Midbrain (tissue), 1 donor: Measurements from ENCODE around the gene DRC3.
"Not testable (repeated sequence)": the region's sequence is repeated elsewhere in the genome, so short reads cannot be mapped to it uniquely, and the experiment has no call there.

Experiments
- DNase-seq: peaks from one replicate; lab custom pipeline; 2025; lab: John Stamatoyannopoulos, UW

Gene DRC3, protein sequence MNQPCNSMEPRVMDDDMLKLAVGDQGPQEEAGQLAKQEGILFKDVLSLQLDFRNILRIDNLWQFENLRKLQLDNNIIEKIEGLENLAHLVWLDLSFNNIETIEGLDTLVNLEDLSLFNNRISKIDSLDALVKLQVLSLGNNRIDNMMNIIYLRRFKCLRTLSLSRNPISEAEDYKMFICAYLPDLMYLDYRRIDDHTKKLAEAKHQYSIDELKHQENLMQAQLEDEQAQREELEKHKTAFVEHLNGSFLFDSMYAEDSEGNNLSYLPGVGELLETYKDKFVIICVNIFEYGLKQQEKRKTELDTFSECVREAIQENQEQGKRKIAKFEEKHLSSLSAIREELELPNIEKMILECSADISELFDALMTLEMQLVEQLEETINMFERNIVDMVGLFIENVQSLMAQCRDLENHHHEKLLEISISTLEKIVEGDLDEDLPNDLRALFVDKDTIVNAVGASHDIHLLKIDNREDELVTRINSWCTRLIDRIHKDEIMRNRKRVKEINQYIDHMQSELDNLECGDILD

DNA sequence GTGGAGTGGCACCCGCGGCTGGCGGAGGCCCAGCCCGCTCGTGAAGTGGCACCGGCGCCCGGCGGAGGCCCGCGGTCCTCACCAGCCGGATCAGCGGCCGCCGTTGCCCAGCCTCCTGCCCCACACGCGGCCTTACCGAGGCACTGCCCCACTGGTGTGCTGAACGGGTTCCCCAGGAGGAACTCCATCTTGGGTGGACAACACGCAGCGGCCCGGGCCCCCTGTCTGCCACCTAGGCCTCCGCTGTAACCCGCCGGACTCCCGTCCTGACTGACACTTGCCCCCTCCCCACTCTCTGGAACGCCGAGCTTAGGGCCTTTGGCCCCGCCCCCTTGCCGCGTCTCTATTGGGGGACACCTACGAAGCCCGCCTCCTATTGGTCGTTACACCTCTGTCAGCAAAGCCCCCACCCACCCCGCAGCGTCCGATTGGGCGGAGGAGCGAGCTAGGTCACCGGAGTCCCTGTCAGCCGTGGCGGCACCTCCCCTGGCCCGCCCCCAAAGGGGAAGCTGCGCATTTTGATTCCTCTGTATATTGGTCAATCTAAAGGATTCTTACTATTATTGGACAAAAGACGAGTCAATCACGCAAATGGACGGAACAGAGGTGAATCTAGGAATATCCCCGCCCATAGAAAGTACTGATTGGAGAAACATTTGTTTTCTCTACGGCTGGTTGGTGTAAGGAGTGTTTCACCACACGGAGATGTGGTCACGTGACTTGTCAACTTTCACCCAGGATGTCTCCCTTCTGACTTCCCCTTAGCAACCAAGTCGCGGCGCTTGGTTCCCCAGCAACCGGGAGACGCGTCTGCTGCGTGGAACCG is at the start of gene DRC3, which contains the start of gene TOM1L2:
TSS of gene DRC3 (plus strand) at position 737 of the 826 bp plus-strand sequence. CDS start 4,737 bp downstream, outside the sequence.
TSS of gene TOM1L2 (minus strand) at position 275 of the 826 bp plus-strand sequence. CDS start at position 188, 87 bp downstream.
- DNase-seq = peak; percentile 100

DNA sequence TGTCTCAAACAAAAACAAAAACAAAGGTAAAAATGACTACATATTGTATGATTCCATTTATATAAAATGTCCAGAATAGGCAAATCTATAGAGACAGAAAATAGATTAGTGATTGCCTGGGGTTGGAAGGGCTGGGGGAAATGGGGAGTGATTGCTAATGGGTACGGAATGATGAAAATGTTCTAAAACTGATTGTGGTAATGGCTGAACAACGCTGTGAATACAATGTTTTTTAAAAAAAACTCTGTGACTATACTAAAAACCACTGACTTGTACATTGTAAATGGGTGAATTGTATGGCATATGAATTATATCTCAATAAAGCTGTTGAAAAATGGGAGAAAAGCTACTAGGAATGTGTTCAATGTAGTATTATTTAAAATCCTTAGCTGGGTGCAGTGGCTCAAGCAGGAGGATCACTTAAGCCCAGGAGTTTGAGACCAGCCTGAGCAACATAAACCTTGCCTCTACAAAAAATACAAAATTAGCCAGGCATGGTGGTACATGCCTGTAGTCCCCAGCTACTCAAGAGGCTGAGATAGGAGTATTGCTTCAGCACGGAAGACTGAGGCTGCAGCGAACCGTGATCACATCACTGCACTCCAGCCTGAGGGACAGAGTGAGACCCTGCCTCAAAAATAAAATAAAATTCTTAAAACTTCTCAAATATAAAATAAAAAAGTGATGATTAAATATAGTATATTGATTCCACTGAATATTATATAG is 48.4 kb upstream of the DRC3 start:
- DNase-seq = no peak

DNA sequence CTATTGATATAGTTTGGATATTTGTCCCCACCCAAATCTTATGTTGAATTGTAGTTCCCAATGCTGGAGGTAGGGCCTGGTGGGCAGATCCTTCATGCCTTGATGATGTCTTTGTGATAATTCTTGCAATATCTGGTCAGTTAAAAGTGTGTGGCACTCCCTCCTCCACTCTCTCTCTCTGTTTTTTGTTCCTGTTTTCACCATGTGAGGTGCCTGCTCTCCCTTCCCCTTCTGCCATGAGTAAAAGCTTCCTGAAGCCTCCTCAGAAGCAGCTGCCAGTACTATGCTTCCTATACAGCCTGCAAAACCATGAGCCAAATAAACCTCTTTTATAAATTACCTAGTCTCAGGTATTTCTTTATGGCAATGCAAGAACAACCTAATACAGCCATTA is 47.8 kb upstream of the DRC3 start:
- no peak for DNase-seq

DNA sequence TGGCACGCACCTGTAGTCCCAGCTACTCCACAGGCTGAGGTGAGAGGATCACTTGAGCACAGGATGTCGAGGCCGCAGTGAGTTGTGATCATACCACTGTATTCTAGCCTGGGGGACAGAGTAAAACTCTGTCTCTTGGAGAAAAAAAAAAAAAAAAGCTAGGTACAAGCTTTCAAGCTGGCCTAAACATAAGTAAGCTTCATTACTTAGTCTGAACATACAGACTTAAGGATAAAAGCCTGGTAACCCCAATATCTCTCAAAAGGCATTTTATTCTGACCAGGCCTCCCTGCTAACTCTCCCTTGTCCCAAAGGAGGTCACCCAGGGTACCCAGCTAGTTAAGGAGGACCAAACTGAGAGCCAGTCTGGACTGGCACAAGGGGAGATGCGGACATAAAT is 46.6 kb upstream of the DRC3 start:
- no peak for DNase-seq

DNA sequence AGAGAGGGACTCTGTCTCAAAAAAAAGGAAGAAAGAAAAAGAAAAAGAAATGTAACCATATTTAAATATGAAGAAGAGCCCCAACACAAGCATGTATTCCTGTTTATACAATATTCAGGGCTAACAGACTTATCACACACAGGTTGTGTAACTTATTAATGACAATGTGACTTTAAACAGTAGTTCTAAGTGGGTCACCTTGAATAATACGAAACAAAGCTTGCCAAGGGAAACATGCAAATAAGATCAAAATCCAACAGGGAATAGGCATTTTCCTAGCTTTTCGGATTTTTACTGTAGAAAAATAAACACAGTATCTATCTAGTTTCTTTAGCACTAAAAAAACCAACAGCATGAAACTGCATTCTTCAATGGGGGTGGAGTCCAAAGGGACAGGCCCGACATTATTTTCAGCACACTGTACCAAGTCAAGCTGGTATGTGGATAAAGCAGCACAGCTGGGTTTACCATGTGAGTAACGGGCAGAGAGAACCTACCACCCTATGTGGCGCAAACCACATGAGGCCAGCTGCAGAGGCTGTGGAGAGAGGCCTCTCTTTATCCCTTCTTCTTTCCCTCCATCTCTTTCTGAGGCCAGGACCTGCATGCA is 45.7 kb upstream of the DRC3 start:
- DNase-seq = no peak

DNA sequence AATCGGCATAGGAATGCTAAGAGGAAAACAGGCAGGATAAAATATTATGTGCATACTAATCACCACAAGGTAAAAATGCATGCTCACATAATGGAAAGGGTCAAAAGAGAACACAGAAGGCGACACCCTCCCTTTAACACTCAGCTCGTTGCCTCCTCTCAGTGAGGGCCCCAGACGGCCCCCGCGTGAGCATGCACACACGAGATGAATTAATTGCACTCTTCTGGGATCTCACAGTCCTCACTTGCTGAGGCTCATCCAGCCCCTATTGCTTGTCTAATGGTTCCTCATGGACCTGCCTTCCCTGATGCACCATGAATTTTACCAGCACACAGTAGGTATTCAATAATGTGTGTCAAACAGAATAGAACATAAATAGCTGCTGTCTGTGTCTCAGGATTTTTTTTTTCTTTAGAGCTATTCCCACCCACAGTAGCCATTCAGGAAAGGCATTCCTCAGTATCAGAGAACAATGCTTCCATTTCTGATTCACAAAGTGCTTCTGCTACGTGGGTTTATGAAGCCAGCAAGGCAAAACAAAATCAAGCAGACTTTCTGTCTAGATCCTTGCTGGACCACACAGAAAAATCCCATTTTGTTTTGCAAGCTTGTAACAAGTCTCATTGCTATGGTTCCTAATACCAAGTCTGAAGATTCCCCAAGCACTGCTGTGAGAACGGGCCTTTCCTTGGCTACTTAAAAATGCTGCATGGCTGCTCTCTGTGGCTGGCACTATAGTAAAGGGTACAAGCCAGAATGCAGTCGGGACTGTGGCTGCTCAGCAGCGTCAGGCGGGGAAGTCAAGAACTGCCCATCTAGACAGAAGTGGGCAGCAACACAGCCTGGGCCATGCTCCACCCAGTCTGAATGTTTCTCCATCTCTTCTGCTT is 44.0 kb upstream of the DRC3 start:
- peak; percentile 68 for DNase-seq

DNA sequence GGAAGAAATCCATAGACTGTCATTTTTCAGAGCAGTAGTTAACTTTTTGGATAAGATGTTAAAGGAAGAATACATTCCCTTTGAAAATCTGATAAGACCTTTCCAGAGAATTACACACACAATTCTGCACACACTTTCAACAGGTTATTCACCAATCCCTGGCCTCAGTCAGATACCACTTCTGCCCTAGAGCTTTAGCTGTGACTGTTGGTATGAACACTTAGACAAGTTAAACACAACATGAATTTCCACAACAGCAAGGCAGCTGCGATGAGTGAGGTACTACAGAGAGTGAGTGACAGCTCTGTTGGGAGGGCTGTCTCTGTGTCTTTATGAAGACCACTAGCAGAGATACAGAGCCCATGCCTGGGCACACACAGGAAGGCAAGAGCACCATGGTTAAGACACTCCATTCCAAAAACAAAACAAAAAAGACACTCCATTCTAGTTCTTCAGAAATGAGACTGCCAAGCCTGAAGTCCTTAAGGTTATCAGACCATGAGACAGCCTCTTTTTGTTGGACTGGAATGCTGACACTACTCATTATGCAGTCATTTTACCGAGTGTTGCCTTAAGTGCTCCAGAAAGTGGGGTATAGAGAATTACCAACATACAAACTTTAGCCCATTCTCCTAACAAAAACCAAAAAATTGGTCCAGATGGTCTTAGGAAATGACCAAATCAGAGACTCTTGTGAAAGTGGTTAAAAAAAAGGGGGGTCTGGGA is 42.8 kb upstream of the DRC3 start:
- DNase-seq = no peak

DNA sequence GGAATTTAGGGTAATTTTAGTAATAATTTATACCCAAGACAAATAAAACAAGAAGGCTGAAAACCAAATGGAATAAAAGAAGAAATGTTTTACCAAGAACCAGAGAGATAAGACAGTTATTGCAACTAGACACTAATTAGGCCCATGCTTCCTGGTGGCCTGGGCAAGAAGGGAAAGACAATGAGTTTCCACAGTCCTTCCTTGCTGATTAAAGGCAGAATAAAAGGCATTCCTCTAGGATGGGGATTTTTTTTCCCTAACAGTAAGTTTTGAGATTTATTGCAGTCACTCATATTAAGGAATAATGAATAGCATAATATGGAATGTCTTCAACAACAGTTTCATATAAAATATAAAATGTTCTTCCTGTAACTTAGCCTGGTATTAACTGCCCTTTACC is 42.0 kb upstream of the DRC3 start:
- DNase-seq = no peak

DNA sequence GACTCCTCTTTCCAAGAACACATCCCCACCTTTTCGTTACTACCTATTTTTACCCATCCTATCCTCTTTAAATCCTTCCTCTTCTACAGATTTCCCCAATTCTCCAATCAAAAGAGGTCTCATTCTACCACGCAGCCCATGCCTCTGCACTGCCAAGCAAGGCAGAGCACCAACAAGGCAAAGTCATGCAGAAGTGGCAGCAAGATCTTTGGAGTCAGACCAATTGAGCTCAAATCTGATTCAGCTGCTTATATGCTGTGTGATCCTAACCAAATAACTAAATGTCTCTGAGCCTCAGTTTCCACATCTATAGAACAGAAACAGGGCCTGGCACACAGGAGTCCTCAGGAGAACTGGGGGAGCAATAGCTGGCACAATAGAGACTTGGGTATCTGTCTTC is 41.5 kb upstream of the DRC3 start:
- no peak for DNase-seq

DNA sequence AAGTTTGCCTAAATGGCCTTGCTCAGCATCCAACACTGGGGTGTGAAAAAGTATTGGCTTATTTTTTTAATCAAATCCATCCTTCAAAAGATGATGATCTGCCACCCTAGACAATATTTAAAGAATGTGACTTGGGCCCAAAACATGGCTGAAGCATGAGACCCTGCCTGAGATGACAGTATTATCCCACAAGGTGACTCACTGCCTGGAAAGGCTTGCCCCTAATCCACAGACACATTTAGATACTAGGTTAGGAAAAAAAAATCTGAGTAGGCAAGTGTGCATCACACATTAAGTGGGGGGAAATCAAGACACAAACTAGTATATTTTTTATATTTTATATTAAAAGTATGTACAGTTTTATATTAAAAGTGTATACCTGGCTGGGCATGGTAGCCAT is 38.9 kb upstream of the DRC3 start:
- DNase-seq = no peak

DNA sequence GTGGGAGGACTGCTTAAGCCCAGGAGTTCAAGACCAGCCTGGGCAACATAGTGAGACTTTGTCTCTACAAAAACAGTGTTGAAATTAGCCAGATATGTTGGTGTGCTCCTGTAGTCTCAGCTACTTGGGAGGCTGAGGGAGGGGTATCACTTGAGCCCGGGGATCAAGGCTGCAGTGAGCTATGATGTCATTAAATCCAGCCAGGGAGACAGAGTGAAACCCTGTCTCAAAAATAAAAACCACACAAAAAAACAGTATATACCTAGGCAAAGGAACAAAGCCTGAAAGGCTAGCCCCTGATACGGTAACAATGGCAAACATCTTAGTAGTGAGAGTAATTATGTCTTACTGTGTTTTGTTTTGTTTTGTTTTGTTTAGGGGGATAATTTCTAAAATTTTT is 38.4 kb upstream of the DRC3 start:
- DNase-seq = no peak

DNA sequence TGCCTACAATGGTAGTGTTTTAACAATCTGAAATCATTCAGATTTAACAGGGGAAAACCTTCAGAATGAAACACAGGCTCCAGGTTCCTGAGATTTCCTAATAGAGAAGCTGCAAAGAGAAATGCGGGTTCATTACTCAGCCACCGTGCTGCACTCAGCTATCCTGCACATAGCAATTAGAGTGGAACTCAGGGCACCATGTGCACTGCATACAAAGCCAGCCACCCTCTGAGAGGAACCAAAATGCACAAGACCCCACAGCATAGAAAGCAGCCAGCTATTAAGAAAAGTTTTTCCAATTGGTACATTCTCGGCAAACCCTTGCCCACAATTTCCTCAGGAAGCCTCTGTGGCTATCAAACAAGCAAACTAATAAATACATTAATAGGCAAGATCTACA is 37.9 kb upstream of the DRC3 start:
- no peak for DNase-seq

DNA sequence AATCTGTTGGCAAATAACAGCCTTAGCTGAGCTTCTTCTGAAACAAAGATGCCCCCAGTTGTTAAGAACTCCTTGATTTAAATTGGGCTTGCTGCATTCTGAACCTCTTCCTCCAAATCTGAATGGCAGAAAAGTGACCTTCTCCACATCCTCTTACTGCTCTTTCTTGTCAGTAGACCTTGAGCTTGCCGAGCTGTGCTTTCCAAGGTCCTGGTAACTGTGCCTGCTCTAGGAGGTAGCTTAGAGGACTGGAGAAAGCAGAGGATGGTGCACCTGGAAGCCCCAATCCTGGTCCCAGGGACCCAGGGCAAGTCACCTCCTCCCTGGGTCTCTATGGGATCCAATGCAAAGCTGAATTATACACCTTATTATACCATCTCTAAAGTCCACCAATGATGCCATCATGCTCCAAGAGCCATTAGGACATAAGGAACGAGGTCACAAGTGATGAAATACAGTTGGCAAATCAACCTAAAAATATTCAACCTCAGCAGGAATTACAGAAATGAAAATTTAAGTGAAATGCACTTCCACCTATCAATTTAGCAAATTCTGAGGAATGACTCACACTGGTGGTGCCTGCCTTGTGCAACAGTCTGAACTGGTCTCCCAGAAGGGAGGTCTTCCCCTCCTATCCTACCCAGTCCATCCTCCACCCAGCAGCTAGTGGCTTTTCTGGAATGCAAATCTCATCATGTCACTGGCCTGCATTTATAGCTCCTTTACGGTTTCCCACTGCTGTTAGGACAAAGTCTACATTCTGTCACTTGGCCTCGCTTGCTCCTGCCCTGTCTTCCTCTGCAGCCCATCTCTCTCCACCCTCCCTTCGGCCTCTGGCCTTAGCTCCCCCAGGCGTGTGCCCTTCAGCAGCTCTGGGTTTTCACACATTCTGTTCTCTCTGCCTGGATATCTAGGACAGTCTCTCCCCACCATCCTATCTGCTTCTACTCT is 37.1 kb upstream of the DRC3 start:
- DNase-seq = no peak

DNA sequence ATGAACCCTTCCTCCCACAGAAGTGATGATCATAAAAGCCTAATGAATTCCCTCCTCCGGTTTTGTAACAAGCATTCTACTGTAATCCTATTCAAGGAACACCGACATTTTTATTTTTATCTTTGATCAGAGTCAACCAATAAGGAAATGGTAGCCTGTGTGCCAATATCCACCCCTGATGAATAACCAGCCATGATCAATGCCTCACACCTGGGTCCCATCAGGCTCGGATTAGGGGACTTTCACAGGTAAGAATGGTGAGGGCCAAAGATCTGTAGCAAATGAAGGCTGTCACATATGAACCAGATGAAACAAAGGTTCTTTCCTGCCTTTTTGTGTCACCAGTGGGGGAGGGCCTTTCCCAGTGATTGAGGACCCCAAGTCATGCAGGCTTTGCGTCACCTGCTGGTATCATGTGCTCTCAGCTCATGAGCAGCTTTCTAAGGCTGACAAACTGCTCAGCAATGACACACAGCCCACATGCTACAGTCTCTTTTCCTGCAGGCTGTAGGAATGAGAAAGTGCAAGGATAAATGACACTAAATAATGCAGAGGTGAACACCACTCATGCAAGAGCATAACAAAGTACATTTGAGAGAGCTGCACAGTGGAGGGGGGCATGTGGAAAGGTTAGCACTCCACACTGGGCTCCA is 35.3 kb upstream of the DRC3 start:
- DNase-seq = no peak

DNA sequence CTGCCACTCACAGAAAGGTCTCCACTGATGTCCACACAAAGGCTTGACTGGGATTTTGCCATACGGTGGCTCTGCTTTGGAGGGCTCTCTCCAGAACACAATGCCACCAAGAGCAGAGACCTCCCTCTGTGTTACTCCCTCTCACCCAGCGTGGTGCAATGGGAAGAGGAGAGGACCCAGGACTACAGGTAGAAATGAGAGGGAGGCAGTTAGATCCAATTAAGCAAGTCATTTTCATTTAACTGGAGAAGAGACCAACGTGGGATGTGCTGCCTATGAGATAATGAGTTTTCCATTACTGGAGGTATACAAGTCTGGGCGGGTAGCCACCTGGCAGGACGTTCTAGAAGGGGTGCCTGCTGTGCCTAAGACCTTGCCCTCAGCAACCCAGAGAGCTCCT is 34.7 kb upstream of the DRC3 start:
- no peak for DNase-seq

DNA sequence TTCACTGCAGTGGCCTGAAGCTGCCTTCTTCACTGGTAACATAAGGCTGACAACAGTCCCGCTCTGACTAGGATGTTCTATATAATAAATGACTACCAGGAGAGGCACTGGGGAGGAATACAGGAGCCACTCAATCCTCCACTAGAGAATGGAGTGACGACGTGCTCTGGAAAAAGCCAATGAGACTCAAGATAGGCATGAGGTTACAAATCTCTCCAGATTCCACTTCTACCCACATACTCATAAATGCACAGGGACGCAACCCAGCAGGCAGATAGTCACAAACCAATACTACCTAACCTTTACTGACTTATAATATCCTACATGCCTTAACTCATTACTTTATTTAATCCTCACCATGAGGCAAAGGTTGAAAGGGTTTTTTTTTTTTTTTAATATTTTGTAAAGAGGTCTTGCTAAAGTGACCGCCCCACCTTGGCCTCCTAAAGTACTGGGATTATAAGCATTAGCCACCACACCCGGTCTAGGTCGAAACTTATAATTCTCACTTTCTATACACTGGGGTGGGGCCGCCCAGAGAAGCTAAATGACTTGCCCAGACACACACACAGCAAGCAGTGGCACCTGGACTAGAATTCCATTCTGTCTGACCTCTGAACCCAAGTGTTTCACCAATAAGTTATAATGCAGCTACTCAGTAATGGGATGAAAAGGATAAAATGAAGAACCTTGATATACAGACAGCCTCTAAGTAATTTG is 34.1 kb upstream of the DRC3 start:
- no peak for DNase-seq

DNA sequence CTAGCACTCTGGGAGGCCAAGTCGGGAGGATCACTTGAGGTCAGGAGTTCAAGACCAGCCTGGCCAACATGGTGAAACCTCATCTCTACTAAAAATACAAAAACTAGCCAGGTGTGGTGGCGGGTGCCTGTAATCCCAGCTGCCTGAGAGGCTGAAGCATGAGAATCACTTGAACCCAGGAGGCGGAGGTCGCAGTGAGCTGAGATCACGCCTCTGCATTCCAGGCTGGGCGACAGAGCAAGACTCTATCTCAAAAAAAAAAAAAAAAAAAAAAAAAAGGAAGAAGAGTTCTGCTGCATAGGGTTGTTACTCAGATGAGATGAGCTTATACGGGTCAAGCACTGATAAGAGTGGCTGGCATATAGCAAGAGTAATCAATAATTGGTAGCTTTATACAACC is 32.7 kb upstream of the DRC3 start:
- DNase-seq = not testable (repeated sequence)

DNA sequence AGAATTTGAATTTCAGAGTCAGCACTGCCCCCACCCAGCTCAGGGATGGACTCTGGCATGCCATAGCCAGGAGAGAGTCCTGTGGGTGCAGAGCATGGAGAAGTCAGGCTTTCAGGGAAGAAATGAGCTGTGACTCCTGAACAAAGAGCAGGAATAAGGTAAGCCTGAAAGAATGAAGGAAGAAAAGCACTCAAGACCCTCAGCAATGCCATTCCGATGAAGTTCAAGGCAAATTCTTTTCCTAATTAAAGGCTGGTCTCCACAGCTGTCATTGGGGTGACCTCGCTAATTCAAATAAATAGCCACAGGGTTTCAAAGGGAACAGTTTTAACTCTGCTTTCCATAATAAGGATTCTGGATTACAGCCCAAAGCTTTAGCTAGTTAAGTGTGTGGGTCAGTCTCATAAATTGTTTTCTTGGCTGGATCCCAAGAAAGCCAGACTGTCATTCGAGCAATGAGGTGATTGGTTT is 32.2 kb upstream of the DRC3 start:
- DNase-seq = no peak
